SU-DHL-6 (cell line): ENCODE data around the gene TMEM131.

Experiments used
- H2AFZ ChIP-seq: fragments of 200-600 bp; sonication (generic); 2 replicates; pipeline ENCODE4 v1.6.1; 2014; ENCODE audit warnings: low read depth, mild to moderate bottlenecking, moderate library complexity, mixed read lengths, antibody characterized with exemption, low read length; ENCODE audit not compliant: severe bottlenecking
- H3F3A ChIP-seq: fragments of 200-600 bp; shearing (Covaris generic); 2 replicates; pipeline ENCODE4 v1.6.0; 2016; ENCODE audit warnings: antibody characterized with exemption, mild to moderate bottlenecking; ENCODE audit not compliant: insufficient read depth
- H3K27ac ChIP-seq: fragments of 200-600 bp; sonication (generic); 2 replicates; pipeline ENCODE4 v1.5.1; 2016; ENCODE audit warnings: low read depth, mild to moderate bottlenecking, low read length, moderate library complexity, mixed read lengths
- H3K27me3 ChIP-seq: fragments of 200-600 bp; sonication (generic), shearing (Covaris generic); 2 replicates; pipeline ENCODE4 v1.6.0; 2014; ENCODE audit warnings: mild to moderate bottlenecking, low read length
- H3K36me3 ChIP-seq: fragments of 200-600 bp; sonication (generic); 2 replicates; pipeline ENCODE4 v1.6.1; 2014; ENCODE audit warnings: mild to moderate bottlenecking, low read length, mixed read lengths
- H3K4me2 ChIP-seq: fragments of 300-600, 200-600 bp; shearing (Covaris generic), sonication (generic); 2 replicates; pipeline ENCODE4 v1.6.0; 2014; ENCODE audit warnings: low read length, low read depth, mild to moderate bottlenecking; ENCODE audit not compliant: poor library complexity, severe bottlenecking
- H3K4me3 ChIP-seq: fragments of 200-600 bp; sonication (generic); 2 replicates; pipeline ENCODE4 v1.5.1; 2014; ENCODE audit warnings: antibody characterized with exemption, low read length, mild to moderate bottlenecking, mixed read lengths; ENCODE audit not compliant: insufficient read depth, poor library complexity, severe bottlenecking
- H3K79me2 ChIP-seq: fragments of 200-600 bp; sonication (generic); 2 replicates; pipeline ENCODE4 v1.6.1; 2014; ENCODE audit warnings: mild to moderate bottlenecking, low read length, moderate library complexity; ENCODE audit not compliant: insufficient read depth
- H3K9ac ChIP-seq: fragments of 200-600 bp; sonication (generic); 2 replicates; pipeline ENCODE4 v1.7.0; 2014; ENCODE audit warnings: mild to moderate bottlenecking, low read length
- H3K9me2 ChIP-seq: fragments of 200-600 bp; sonication (generic); replicated peaks from 2 replicates; pipeline ENCODE4 v1.6.1; 2014; ENCODE audit warnings: low read length; ENCODE audit not compliant: insufficient read depth
- H3K9me3 ChIP-seq: fragments of 200-600 bp; sonication (generic); 2 replicates; pipeline ENCODE4 v1.6.1; 2014; ENCODE audit warnings: low read length, mixed read lengths; ENCODE audit not compliant: insufficient read depth
- H4K20me1 ChIP-seq: fragments of 200-600 bp; sonication (generic); 2 replicates; pipeline ENCODE4 v1.6.1; 2014; ENCODE audit warnings: low read depth, mild to moderate bottlenecking, antibody characterized with exemption, low read length, moderate library complexity, mixed read lengths
- CTCF ChIP-seq: fragments of 200-600 bp; sonication (generic); IDR thresholded peaks from one replicate; pipeline ENCODE4 v1.5.1; 2017; ENCODE audit warnings: antibody characterized with exemption, mild to moderate bottlenecking, low read length, moderate library complexity; ENCODE audit not compliant: insufficient read depth, poor library complexity, severe bottlenecking
- EZH2phosphoT487 ChIP-seq: fragments of 200-600 bp; sonication (generic), shearing (Covaris generic); conservative IDR thresholded peaks from 2 replicates; pipeline ENCODE4 v1.6.1; 2018; ENCODE audit warnings: mild to moderate bottlenecking, antibody characterized with exemption, low read length, moderate library complexity, mixed read lengths

Gene TMEM131

DNA sequence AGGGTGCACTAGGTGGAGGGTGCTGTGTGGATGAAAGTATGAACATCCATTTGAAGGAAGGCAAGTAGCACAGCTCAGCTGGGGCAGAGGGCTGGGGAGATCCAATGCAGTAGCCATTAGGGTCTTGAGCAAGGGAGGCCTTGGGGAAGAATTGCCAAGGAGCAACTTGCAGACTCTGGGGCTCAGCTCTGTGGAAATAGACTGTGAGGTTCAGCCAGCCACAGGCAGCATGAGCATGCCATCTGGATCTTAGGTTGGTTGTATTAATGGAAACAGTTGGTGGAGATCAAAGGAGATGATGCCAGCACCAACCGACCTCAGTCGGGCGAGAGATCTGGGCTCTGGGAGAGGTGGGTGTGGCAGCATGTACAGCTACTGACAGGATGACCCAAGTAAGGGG lies 276.8 kb downstream of the TMEM131 start:
- no peaks in the 10 kb centered on the region for H3K9me3 ChIP-seq
- no peaks in the 10 kb centered on the region for H3K9me2 ChIP-seq
- peak overlapping the region; percentile 28 for H3K4me3 ChIP-seq
- H3K27ac ChIP-seq = peak overlapping the region; percentile 31
- no peaks in the 10 kb centered on the region for H3K79me2 ChIP-seq
- peak overlapping the region; percentile 99 for H2AFZ ChIP-seq
- no peaks in the 10 kb centered on the region for H3F3A ChIP-seq
- peak overlapping the region; percentile 40 for H3K9ac ChIP-seq
- no peaks in the 10 kb centered on the region for H3K27me3 ChIP-seq
- H3K4me2 ChIP-seq = peak overlapping the region; percentile 59
- TF ChIP-seq EZH2phosphoT487 (no peak), CTCF (no peak)
- no peaks in the 10 kb centered on the region for H4K20me1 ChIP-seq
- H3K36me3 ChIP-seq = no peaks in the 10 kb centered on the region

- H3K36me3 ChIP-seq = no peaks in the 10 kb centered on the region
- peak overlapping the region; percentile 31 for H3K27ac ChIP-seq
- H3K4me3 ChIP-seq = peak overlapping the region; percentile 28
- no peaks in the 10 kb centered on the region for H4K20me1 ChIP-seq
- H3K4me2 ChIP-seq = peak overlapping the region; percentile 59
- TF ChIP-seq CTCF (no peak), EZH2phosphoT487 (no peak)
- no peaks in the 10 kb centered on the region for H3F3A ChIP-seq
- no peaks in the 10 kb centered on the region for H3K9me3 ChIP-seq
- no peaks in the 10 kb centered on the region for H3K79me2 ChIP-seq
- H2AFZ ChIP-seq = peak overlapping the region; percentile 99
- peak overlapping the region; percentile 40 for H3K9ac ChIP-seq
- H3K27me3 ChIP-seq = no peaks in the 10 kb centered on the region
- H3K9me2 ChIP-seq = no peaks in the 10 kb centered on the region
Observed at GRCh38 chr2:97718051-97718882, 277.5 kb downstream of the TMEM131 start.

DNA sequence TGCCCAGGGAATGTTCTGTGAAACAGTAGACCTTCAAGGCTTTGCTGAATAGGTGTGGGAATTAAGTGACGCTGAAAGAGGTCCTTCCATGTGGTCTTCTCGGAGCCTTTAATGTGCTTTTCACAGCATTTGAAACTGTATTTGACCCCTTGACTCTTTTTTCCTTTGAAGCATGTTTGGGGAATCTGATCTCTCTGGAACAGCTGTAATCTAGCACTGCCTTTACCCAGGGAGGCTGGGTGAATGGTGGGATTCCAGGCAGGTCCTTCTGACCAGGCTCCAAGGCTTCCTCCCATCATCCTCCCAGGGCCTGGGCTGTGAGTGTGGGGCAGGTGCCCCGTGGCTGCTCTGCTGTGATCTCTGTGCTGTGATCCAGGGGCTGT lies 278.1 kb downstream of the TMEM131 start:
- Histone ChIP-seq H3K9me2 (no peaks in the 10 kb centered on the region), H3K27me3 (no peaks in the 10 kb centered on the region), H4K20me1 (no peaks in the 10 kb centered on the region), H3K79me2 (no peaks in the 10 kb centered on the region), H3K4me3 (no peak overlapping the region), H3K4me2 (no peak overlapping the region), H3K27ac (no peak overlapping the region), H3K9me3 (no peaks in the 10 kb centered on the region), H2AFZ (no peak overlapping the region), H3F3A (no peaks in the 10 kb centered on the region), H3K36me3 (no peaks in the 10 kb centered on the region), H3K9ac (no peak overlapping the region)
- no peak for TF ChIP-seq EZH2phosphoT487
